Natural killer cell (primary cell): ENCODE measurements around the gene PKP4. TPM values are rescaled to one million over a fixed set of nuclear protein-coding genes. Genes with fewer than 3 reads are reported as not detected.

Source experiments
- ATAC-seq, 3 donors: fragments of 150-1000 bp in 2 of 3; fragments of 200-7000 bp in 1 of 3; cut with Tn5 transposase; 1 replicate in 1 of 3; 2 replicates in 2 of 3; pipeline ENCODE4 v1.10.0; 2021; ENCODE audit warnings: mild to moderate bottlenecking in 2 of 3, moderate library complexity in 2 of 3
- DNase-seq, 2 donors: peaks; one replicate each; pipeline versions ENCODE4 v3.0.0 to v3.0.0-alpha.2; 2013 to 2021; ENCODE audit warnings: mixed read lengths in 1 of 2
- H3K27ac ChIP-seq: one replicate; pipeline ENCODE4 v1.5.1; 2013; ENCODE audit warnings: mild to moderate bottlenecking, low read length
- H3K27me3 ChIP-seq: one replicate; pipeline ENCODE4 v1.6.1; 2013; ENCODE audit warnings: low read length; ENCODE audit not compliant: control insufficient read depth, insufficient read depth
- H3K36me3 ChIP-seq: one replicate; pipeline ENCODE4 v1.6.1; 2013; ENCODE audit warnings: low read length; ENCODE audit not compliant: control insufficient read depth, insufficient read depth
- H3K4me1 ChIP-seq: one replicate; pipeline ENCODE4 v1.6.1; 2013; ENCODE audit warnings: low read length; ENCODE audit not compliant: control insufficient read depth, insufficient read depth
- H3K4me3 ChIP-seq: one replicate; pipeline ENCODE4 v1.5.1; 2013; ENCODE audit warnings: low read length
- H3K9me3 ChIP-seq: one replicate; pipeline ENCODE4 v1.6.1; 2013; ENCODE audit warnings: low read length; ENCODE audit not compliant: control insufficient read depth, insufficient read depth
- H3K27ac Mint-ChIP-seq, 2 donors: one replicate each; pipeline ENCODE4 v1.8.0; 2022; ENCODE audit warnings: mild to moderate bottlenecking in 2 of 2, mixed read lengths in 2 of 2, moderate library complexity in 1 of 2
- H3K27me3 Mint-ChIP-seq, 2 donors: one replicate each; pipeline ENCODE4 v1.8.0; 2022; ENCODE audit warnings: low read depth in 2 of 2, mixed read lengths in 2 of 2
- H3K36me3 Mint-ChIP-seq: one replicate; pipeline ENCODE4 v1.8.0; 2022; ENCODE audit warnings: mixed read lengths
- H3K4me1 Mint-ChIP-seq, 2 donors: one replicate each; pipeline ENCODE4 v1.8.0; 2022; ENCODE audit warnings: mixed read lengths in 2 of 2
- H3K4me3 Mint-ChIP-seq: one replicate; pipeline ENCODE4 v1.8.0; 2022; ENCODE audit warnings: mild to moderate bottlenecking, moderate library complexity, mixed read lengths
- H3K9me3 Mint-ChIP-seq, 2 donors: one replicate each; pipeline ENCODE4 v1.8.0; 2022; ENCODE audit warnings: mixed read lengths in 2 of 2
- CTCF ChIP-seq: fragments of 200-600 bp; IDR thresholded peaks from one replicate; pipeline ENCODE4 v1.8.0; 2022; ENCODE audit warnings: antibody characterized with exemption
- WGBS: methylation state at CpG from one replicate; pipeline ENCODE4 v1.1.7; 2013; ENCODE audit warnings: missing lambda C conversion rate; ENCODE audit not compliant: insufficient coverage; 5-methylcytosine and 5-hydroxymethylcytosine counted together
- intact Hi-C: fragments of 100-400 bp; cut with micrococcal nuclease; formaldehyde crosslinking; loops from one replicate; pipeline ENCODE4 v1.14.2; 2022
- total RNA-seq, 4 donors: library from RNA; stranded (reverse); fragments of 120-200 nt in 1 of 4; gene quantifications; one replicate each; pipeline versions ENCODE4 v1.2.3 to v1.2.4, GENCODE V29; 2013 to 2022

The PKP4 gene
- total RNA-seq, 3 donors from 2014 or later (not counting 1 experiment from before 2014, with no cell fraction given): 5.9 to 8.4 (median 7.2) TPM

GRCh38 chr2:158518084-158518483, 61.3 kb downstream of the PKP4 start:
- ATAC-seq: no peak

GRCh38 chr2:158519481-158519880, 62.7 kb downstream of the PKP4 start:
- Mint-ChIP-seq H3K9me3 (no peaks in the 10 kb centered on the region), H3K4me3 (no peak overlapping the region)
- intact Hi-C loops: no loop called here

More at GRCh38 chr2:158518084-158518483, 61.3 kb downstream of the PKP4 start:
- intact Hi-C loops: no loop called here
- H3K4me1 Mint-ChIP-seq: peaks cover 0 to 4% of the 10 kb centered on the region in 2 donors
- no peak overlapping the region for H3K4me3 Mint-ChIP-seq
- H3K27ac ChIP-seq: no peak overlapping the region
- no peaks in the 10 kb centered on the region for H3K9me3 ChIP-seq
- no peak overlapping the region for H3K27ac Mint-ChIP-seq
- no peaks in the 10 kb centered on the region for H3K4me1 ChIP-seq
- no peaks in the 10 kb centered on the region for H3K27me3 ChIP-seq
- no peak for DNase-seq
- no peaks in the 10 kb centered on the region for H3K36me3 ChIP-seq
- 80% methylated on average over 3 of the region's 3 CpGs for WGBS
- no peaks in the 10 kb centered on the region for H3K36me3 Mint-ChIP-seq
- no peaks in the 10 kb centered on the region for H3K9me3 Mint-ChIP-seq
- H3K27me3 Mint-ChIP-seq: no peaks in the 10 kb centered on the region
- no peak for TF ChIP-seq CTCF
- H3K4me3 ChIP-seq: no peak overlapping the region

DNA sequence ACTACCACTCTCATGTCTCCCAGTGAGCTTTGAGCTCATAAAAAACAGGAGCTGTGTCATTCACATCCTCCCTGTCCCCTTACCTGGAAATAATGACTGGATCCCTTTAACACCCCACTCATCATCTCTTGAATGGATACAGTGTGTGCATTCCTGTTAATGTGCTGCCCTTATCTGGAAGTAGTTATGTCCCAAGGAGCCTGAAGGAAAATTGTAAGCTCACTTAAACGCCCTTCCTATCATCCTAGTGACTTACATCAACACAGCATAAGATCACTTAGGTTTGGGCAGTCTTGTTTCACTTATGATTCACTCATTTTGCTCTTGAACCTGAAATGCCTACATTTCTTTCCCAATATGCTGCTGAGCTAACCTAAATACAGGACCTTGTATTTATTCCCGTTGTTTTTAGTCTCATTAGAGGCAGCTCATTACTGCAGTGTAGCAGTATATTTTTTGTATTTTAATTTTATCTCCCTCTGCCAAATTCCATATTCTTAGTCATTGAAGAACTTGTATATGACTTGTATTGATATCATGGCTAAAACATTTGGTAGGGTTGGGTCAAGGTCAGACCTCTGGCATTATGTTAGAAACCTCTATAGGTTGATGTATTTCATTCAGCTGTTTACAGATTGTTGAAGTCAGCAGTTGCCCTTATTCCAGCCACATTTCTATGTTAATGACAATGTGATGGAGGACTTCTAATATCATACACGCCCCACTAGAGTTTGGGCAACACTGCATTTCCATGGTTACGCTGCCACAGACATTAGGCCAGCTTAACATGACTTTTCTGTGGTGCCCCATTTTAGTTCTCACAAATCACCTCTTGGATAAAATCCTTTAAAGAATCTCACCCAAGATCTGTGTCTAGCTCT, 72.9 kb downstream of the PKP4 start:
- no peak overlapping the region for H3K4me3 Mint-ChIP-seq
- intact Hi-C loops: no loop called here
- Histone ChIP-seq H3K4me1 (no peaks in the 10 kb centered on the region), H3K4me3 (no peak overlapping the region), H3K36me3 (no peaks in the 10 kb centered on the region), H3K9me3 (no peaks in the 10 kb centered on the region), H3K27me3 (no peaks in the 10 kb centered on the region), H3K27ac (no peak overlapping the region)
- H3K9me3 Mint-ChIP-seq: no peaks in the 10 kb centered on the region
- no peak overlapping the region for H3K27ac Mint-ChIP-seq
- TF ChIP-seq CTCF: no peak
- H3K4me1 Mint-ChIP-seq: no peaks in the 10 kb centered on the region
- DNase-seq (no peak), ATAC-seq (no peak)
- no peaks in the 10 kb centered on the region for H3K27me3 Mint-ChIP-seq
- 95% methylated on average over 4 of the region's 4 CpGs for WGBS
- H3K36me3 Mint-ChIP-seq: no peaks in the 10 kb centered on the region

More at GRCh38 chr2:158519481-158519880, 62.7 kb downstream of the PKP4 start:
- Histone ChIP-seq H3K36me3 (no peaks in the 10 kb centered on the region), H3K27me3 (no peaks in the 10 kb centered on the region), H3K4me1 (no peaks in the 10 kb centered on the region), H3K4me3 (no peak overlapping the region), H3K9me3 (no peaks in the 10 kb centered on the region), H3K27ac (no peak overlapping the region)
- DNase-seq (no peak), ATAC-seq (no peak)
- no peak for TF ChIP-seq CTCF
- Mint-ChIP-seq H3K27ac (no peak overlapping the region), H3K27me3 (no peaks in the 10 kb centered on the region), H3K4me1 (peaks cover 0 to 4% of the 10 kb centered on the region in 2 donors), H3K36me3 (no peaks in the 10 kb centered on the region)
- 92% methylated on average over 1 of the region's 2 CpGs for WGBS
